Breast epithelium (tissue), 4 donors: ENCODE measurements around the gene APLP2. TPM values are rescaled to one million over a fixed set of nuclear protein-coding genes. Genes with fewer than 3 reads are reported as not detected.

ENCODE experiments used
- DNase-seq, 2 donors: peaks; one replicate each; pipeline ENCODE4 v3.0.0-alpha.2; 2019; ENCODE audit warnings: low spot score in 2 of 2
- H3K27ac ChIP-seq, 2 donors: fragments of 200-600 bp; sonication (generic) in 1 of 2; one replicate each; pipeline ENCODE4 v1.5.1; 2016 to 2019; ENCODE audit warnings: mild to moderate bottlenecking in 1 of 2
- H3K27me3 ChIP-seq, 2 donors: fragments of 200-600 bp; sonication (generic) in 1 of 2; one replicate each; pipeline versions ENCODE4 v1.5.1 to v1.6.0; 2017 to 2019; ENCODE audit warnings: control low read depth in 1 of 2, mild to moderate bottlenecking in 1 of 2
- H3K36me3 ChIP-seq: fragments of 200-600 bp; one replicate; pipeline ENCODE4 v1.5.1; 2019
- H3K4me1 ChIP-seq, 2 donors: fragments of 200-600 bp; sonication (generic); one replicate each; pipeline ENCODE4 v1.5.1; 2016 to 2019; ENCODE audit warnings: control low read depth in 1 of 2
- H3K4me3 ChIP-seq, 3 donors: fragments of 200-600 bp; sonication (generic); 1 replicate in 2 of 3; 2 replicates in 1 of 3; pipeline ENCODE4 v1.5.1; 2016 to 2019; ENCODE audit warnings: mild to moderate bottlenecking in 3 of 3, moderate library complexity in 2 of 3
- H3K9me3 ChIP-seq, 2 donors: fragments of 200-600 bp; sonication (generic) in 1 of 2; one replicate each; pipeline ENCODE4 v1.5.1; 2016 to 2019; ENCODE audit warnings: control low read depth in 1 of 2
- POLR2A ChIP-seq: fragments of 450-650 bp; IDR thresholded peaks from one replicate; pipeline ENCODE4 v1.6.1; 2016; ENCODE audit warnings: antibody characterized with exemption, mild to moderate bottlenecking, moderate library complexity
- POLR2AphosphoS5 ChIP-seq, 3 donors: sonication (generic); formaldehyde crosslinking; IDR thresholded peaks; one replicate each; pipeline ENCODE4 v1.6.1; 2017; ENCODE audit warnings: antibody characterized with exemption in 3 of 3
- intact Hi-C: fragments of 100-400 bp; cut with DNase I; formaldehyde crosslinking; loops from one replicate; pipeline ENCODE4 v1.15.1; 2023; ENCODE audit warnings: low total_unique reads
- total RNA-seq, 3 donors: library from RNA; depleted of rRNA; stranded (reverse); fragments of >200 nt; gene quantifications; one replicate each; pipeline ENCODE4 v1.1.0, GENCODE V29; 2016
- TF ChIP-seq, protein P1 (sequence below), 3 donors: fragments of 450-650 bp; IDR thresholded peaks; one replicate each; pipeline ENCODE4 v1.5.1; 2016 to 2017; ENCODE audit warnings: antibody characterized with exemption in 3 of 3, mild to moderate bottlenecking in 3 of 3, moderate library complexity in 3 of 3

The APLP2 gene
- total RNA-seq, 3 donors from 2014 or later = 305 to 560 (median 418) TPM

DNA sequence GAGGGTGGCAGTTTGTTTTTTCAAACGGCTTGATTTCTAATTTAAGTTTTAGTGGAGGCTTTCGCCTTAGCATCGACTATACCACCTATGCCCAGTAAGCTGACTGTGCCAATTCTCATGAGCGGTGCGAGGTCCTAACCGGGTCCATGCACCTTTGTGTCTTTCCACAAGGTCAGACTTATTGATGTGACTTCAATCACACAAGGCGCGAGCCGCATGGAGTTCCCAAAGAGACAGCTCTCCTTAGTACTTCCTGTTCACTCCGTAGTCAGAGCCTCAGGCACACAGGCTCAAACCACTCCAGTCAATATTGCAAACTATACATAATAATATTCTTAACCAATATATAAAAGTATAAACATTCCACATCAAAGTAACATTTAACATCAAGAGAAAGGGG, 108.1 kb downstream of the APLP2 start:
- Histone ChIP-seq H3K27ac (peak overlapping the region in 1 of 2 donors; percentile 80), H3K27me3 (no peaks in the 10 kb centered on the region), H3K4me3 (no peak overlapping the region), H3K4me1 (peaks cover 0 to 12% of the 10 kb centered on the region in 2 donors), H3K9me3 (peaks cover 0 to 9% of the 10 kb centered on the region in 2 donors), H3K36me3 (no peaks in the 10 kb centered on the region)
- DNase-seq = no peak
- intact Hi-C loops = no loop called here
- TF ChIP-seq POLR2AphosphoS5 (IDR thresholded peaks at IDR 0.05) (no peak), POLR2A (no peak)
- TF ChIP-seq, protein P1, sequence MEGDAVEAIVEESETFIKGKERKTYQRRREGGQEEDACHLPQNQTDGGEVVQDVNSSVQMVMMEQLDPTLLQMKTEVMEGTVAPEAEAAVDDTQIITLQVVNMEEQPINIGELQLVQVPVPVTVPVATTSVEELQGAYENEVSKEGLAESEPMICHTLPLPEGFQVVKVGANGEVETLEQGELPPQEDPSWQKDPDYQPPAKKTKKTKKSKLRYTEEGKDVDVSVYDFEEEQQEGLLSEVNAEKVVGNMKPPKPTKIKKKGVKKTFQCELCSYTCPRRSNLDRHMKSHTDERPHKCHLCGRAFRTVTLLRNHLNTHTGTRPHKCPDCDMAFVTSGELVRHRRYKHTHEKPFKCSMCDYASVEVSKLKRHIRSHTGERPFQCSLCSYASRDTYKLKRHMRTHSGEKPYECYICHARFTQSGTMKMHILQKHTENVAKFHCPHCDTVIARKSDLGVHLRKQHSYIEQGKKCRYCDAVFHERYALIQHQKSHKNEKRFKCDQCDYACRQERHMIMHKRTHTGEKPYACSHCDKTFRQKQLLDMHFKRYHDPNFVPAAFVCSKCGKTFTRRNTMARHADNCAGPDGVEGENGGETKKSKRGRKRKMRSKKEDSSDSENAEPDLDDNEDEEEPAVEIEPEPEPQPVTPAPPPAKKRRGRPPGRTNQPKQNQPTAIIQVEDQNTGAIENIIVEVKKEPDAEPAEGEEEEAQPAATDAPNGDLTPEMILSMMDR (IDR thresholded peaks at IDR 0.05) = no peak

DNA sequence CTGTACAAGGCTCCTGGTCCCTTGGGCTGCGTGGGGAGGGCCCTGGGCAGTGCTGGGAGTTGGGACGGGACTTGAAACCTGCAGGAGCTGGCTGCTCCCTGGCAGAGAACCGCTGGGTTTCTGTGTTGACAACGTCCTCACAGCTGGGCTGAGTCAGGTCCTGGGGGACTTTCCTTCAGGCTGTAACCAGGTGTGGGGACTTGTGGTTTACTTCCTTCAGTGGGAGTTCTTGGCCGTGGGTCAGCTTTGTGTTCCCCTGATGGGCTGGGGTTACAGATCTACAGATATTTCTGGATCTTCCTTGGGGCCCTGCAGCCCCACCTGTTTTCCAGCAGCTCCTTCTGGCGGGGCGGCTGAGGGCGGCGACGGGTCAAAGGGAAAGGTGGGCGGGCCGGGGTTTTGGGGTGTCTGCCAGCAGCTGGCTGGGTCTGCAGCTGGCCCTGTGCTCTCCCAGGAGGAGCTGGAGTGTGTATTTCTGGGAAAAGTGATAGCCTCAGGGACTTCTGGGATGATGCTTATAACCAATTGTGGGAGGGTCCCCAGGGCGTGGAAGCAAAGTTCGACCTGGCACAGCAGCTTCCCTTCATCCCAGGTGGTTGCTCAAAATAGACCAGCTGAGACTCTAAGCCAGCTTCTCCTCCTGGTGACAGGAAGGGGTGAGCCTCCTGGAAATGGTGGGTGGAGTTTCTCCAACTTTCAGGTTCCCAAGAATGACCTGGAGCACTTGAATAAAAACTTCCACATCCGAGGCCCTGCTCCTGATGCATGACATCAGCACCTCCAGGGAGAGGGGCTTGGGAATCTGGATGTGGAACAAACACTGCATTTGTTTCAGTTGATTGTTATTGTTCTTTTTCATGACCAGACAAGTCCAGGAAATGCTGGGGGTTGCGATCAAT, 109.0 kb downstream of the APLP2 start:
- peaks cover 0 to 12% of the 10 kb centered on the region in 2 donors for H3K4me1 ChIP-seq
- H3K9me3 ChIP-seq = peaks cover 0 to 9% of the 10 kb centered on the region in 2 donors
- intact Hi-C loops = no loop called here
- H3K27me3 ChIP-seq = no peaks in the 10 kb centered on the region
- peak in 1 of 2 donors; percentile 37 for DNase-seq
- H3K36me3 ChIP-seq = no peaks in the 10 kb centered on the region
- H3K27ac ChIP-seq = peak overlapping the region; percentile 75 to 80
- H3K4me3 ChIP-seq = peak overlapping the region in 1 of 3 donors; percentile 21
- TF ChIP-seq POLR2A = no peak
- no peak for TF ChIP-seq POLR2AphosphoS5 (IDR thresholded peaks at IDR 0.05)
- TF ChIP-seq, protein P1 (IDR thresholded peaks at IDR 0.05) = no peak

DNA sequence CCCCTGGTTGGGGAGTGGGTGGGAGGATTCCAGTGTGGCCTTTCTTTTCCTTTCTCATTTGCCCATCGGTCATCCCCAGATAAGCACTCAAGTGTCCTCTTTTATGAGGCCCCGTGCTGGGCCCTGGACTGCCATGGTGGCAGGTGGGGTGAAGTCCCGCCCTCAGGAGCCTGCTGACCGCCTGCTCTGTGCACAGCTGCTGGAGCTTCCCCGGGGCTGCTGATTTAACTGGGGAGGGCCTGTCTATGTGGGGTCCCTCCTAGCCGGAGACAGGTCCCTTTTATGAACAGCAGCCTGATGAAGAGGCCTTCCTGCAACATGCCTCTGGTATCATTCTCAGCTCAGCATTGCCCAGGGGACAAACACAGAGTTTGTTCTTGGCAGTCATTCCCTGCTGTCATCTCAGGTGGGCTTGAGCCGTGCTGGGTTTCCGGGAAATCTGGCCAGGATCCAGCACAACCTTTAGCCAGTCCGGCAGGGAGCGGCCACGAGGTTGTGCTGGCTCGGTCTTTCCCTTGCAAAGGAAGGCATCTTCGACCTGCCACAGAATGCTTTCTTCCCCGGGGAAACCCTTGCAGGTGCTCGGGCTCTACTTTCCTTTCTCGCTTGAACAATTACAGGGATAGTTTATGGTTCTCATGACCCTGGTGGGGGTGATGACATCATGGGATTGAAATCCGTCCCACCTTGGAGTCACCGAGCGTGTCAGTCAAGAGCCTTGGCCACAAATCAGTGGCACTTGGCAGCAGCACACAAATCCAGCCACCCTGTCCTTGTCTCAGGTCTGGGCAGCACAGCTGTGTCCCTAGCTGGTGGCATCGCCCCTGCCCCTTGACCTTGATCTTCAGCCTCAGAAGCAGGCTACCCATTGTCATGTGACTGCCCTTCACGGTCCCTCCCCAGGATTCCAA, 110.0 kb downstream of the APLP2 start:
- no peak for DNase-seq
- TF ChIP-seq POLR2AphosphoS5 (IDR thresholded peaks at IDR 0.05) = no peak
- Histone ChIP-seq H3K4me3 (no peak overlapping the region), H3K4me1 (peaks cover 0 to 12% of the 10 kb centered on the region in 2 donors), H3K27me3 (no peaks in the 10 kb centered on the region), H3K9me3 (peaks cover 0 to 6% of the 10 kb centered on the region in 2 donors), H3K27ac (peak overlapping the region; percentile 75 to 80), H3K36me3 (no peaks in the 10 kb centered on the region)
- intact Hi-C loops = no loop called here

DNA sequence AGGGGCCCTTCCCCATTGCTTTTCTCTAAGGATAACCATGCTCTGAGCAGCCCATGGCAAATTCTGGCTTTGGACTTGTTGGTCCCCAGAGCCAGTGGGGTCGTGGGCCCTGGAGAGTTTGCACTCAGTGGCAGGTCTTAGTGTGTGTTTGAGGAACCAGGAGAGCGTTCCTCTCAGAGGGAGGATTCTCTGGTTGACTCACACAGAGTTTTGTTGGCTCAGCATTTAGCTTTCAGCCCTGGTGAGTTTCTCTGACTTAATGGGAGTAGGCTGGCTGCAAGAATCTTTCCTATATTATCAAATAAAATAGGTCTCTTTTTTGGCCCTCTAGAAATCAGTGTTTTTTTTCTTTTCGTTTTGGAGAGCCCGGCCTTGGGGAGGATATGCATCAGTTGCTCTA, 110.8 kb downstream of the APLP2 start:
- intact Hi-C loops = no loop called here
- Histone ChIP-seq H3K9me3 (no peaks in the 10 kb centered on the region), H3K27ac (peak overlapping the region; percentile 75 to 80), H3K4me1 (peaks cover 0 to 12% of the 10 kb centered on the region in 2 donors), H3K36me3 (no peaks in the 10 kb centered on the region), H3K4me3 (no peak overlapping the region), H3K27me3 (no peaks in the 10 kb centered on the region)
- no peak for DNase-seq
- TF ChIP-seq POLR2AphosphoS5 (IDR thresholded peaks at IDR 0.05) = no peak
- TF ChIP-seq, protein P1 (IDR thresholded peaks at IDR 0.05) = no peak
- no peak for TF ChIP-seq POLR2A

DNA sequence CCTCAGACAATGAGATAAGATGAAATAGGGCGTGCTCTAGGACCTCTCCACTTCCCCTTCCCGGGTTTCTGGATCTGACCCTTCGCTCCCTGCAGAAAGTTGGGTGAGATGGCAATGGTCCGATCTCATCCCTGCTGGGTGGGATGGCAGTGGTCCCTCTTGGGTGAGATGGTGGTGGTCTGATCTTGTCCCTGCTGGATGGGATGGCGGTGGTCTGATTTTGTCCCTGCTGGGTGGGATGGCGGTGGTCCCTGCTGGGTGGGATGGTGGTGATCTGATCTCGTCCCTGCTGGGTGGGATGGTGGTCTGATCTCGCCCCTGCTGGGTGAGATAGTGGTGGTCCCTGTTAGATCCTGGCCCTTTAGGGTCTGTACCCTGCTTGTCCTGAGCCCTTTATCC, 111.2 kb downstream of the APLP2 start:
- TF ChIP-seq, protein P1 (IDR thresholded peaks at IDR 0.05) = no peak
- no peak for TF ChIP-seq POLR2A
- TF ChIP-seq POLR2AphosphoS5 (IDR thresholded peaks at IDR 0.05) = no peak
- Histone ChIP-seq H3K27me3 (no peaks in the 10 kb centered on the region), H3K4me3 (no peak overlapping the region), H3K27ac (peak overlapping the region; percentile 52 to 73), H3K4me1 (peaks cover 0 to 12% of the 10 kb centered on the region in 2 donors), H3K9me3 (no peaks in the 10 kb centered on the region), H3K36me3 (no peaks in the 10 kb centered on the region)
- DNase-seq = no peak
- intact Hi-C loops = no loop called here
